Measurements from ENCODE around the gene SHF.
A peak's percentile ranks its signal among the peaks of the same experiment; 100 is the strongest.

SHF gene

GRCh38 chr15:45121706-45122417, 65.9 kb downstream of the SHF start:
- no peak for DNase-seq

GRCh38 chr15:45121020-45121419, 66.7 kb downstream of the SHF start:
- DNase-seq: no peak

DNA sequence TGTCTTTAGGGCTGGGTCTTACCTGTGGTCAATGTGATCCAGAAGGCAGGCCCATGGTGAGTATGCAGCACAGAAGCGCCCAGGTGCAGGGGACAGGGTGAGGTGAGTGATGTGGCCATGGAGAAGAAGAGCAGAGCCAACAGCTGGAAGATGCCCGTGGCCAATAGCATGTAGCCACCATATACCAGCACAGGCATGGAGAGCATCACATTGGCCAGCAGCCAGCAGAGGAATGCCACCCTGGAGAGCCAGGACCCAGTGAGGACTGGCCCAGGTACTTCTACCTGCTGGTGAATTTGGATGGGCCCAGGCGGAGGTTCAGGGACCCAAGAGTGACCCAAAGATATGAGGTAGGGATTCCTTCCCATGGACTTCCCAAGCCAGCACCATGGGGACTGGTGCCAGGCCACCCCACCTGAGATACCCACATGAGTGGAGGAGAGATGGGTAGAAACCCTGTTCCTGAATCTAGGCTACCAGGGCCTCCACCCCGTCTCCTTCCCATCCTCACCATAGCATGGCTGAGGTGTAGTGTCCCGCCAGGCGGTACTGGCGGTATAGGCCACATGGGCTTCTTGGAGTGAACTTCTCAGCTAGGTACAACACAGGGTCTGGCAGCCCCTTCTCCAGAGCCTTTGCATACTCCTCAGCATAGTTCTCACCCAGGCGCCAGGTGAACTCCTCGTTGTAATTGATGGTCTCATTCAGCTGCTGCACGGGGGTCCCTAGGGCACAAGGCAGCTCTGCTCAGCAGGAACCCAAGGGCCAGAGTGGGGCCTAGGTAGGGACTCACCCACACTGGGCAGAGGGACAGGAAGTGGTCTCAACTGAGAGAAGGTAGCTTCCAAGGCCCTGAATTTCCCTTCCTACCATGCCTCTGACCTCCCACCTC, 67.4 kb downstream of the SHF start:
- DNase-seq: no peak

DNA sequence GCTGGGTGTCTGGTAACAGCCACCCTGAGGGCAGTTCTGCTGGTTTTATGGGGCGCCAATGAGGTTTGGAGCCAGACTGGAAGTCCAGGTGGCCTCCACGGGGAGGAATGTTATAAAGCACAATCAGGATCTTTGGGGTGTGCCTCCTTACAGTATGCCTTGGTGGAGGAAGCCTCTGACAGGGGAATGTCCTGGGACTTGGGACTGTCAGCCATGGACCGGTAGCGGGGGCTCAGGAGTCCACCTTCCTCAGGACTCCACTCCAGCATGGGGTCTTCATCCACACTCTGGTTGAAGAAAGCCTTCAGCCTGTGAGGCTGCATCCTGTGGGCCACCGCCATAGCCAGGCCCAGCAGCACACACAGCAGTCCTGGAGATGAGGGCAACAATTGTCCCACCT, 68.8 kb downstream of the SHF start:
- no peak for DNase-seq

DNA sequence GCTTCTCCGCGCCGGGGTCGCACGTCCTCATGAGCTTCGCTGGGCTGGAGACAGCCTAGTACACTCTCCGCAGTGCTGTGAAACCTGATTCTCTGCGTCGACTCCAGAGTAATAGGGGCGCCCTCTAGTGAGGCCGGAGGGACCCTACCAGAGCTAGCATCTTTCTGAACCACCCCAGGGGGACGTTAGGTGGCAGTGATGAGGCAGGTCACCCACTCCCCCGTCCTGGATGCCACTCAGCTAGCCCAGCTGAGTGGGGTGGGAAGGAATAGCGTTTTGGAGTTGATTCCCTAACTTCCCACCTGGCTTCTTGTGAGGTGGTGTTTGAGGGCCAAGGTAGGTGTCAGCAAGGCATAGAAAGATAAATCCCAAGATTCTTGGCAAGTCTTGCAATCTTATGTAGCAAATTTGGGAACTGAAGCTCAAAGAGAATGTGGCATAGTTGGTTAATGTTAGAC, 69.6 kb downstream of the SHF start:
- peak; percentile 72 to 89 (median 89) for DNase-seq

GRCh38 chr15:45117308-45118130, 70.2 kb downstream of the SHF start:
- DNase-seq: no peak

Measured in NCI-H1417 (cell line).